ENCODE results near the gene MACROD1.

MACROD1 gene

GRCh38 chr11:64153812-64154211 is 12.1 kb downstream of the MACROD1 start:
- no peak for DNase-seq (ENCODE audit: low spot score)
- in situ Hi-C loops (cut with MboI; ENCODE audit: low pct_unique_long_range_greater_than_20kb, low sequenced_read_pairs, unreplicated experiment), result loop anchor here (25.0 kb wide), 1 partner anchor 167 kb away; the partner anchor contains the start of gene OTUB1
- TF ChIP-seq CTCF (IDR thresholded peaks at IDR 0.05; ENCODE audit: extremely low read depth, insufficient read depth, missing control alignments), result no peak

GRCh38 chr11:64152841-64153691 is 12.8 kb downstream of the MACROD1 start:
- DNase-seq (ENCODE audit: low spot score), result peak; percentile 95
- in situ Hi-C loops (cut with MboI; ENCODE audit: low pct_unique_long_range_greater_than_20kb, low sequenced_read_pairs, unreplicated experiment), result loop anchor here (25.0 kb wide), 1 partner anchor 166 kb away; the partner anchor contains the start of gene OTUB1
- peak; percentile 99 for TF ChIP-seq CTCF (IDR thresholded peaks at IDR 0.05; ENCODE audit: extremely low read depth, insufficient read depth, missing control alignments)

- no peak for DNase-seq (ENCODE audit: low spot score)
- no peak for TF ChIP-seq CTCF (IDR thresholded peaks at IDR 0.05; ENCODE audit: extremely low read depth, insufficient read depth, missing control alignments)
- in situ Hi-C loops (cut with MboI; ENCODE audit: low pct_unique_long_range_greater_than_20kb, low sequenced_read_pairs, unreplicated experiment), result loop anchor here (25.0 kb wide), 1 partner anchor 164 kb away; the partner anchor contains the start of gene OTUB1
Measured at GRCh38 chr11:64151337-64151736, 14.6 kb downstream of the MACROD1 start.

- TF ChIP-seq CTCF (IDR thresholded peaks at IDR 0.05; ENCODE audit: extremely low read depth, insufficient read depth, missing control alignments), result no peak
Measured at GRCh38 chr11:64150481-64151239, 15.3 kb downstream of the MACROD1 start.

GRCh38 chr11:64150051-64150450 is 15.9 kb downstream of the MACROD1 start:
- in situ Hi-C loops (cut with MboI; ENCODE audit: low pct_unique_long_range_greater_than_20kb, low sequenced_read_pairs, unreplicated experiment), result loop anchor here (25.0 kb wide), 1 partner anchor 163 kb away; the partner anchor contains the start of gene OTUB1

More at GRCh38 chr11:64150481-64151239, 15.3 kb downstream of the MACROD1 start:
- in situ Hi-C loops (cut with MboI; ENCODE audit: low pct_unique_long_range_greater_than_20kb, low sequenced_read_pairs, unreplicated experiment), result loop anchor here (25.0 kb wide), 1 partner anchor 163 kb away; the partner anchor contains the start of gene OTUB1
- no peak for DNase-seq (ENCODE audit: low spot score)

More at GRCh38 chr11:64150051-64150450, 15.9 kb downstream of the MACROD1 start:
- TF ChIP-seq CTCF (IDR thresholded peaks at IDR 0.05; ENCODE audit: extremely low read depth, insufficient read depth, missing control alignments), result no peak
- no peak for DNase-seq (ENCODE audit: low spot score)
